Effector memory CD4-positive, alpha-beta T cell (primary cell): Measurements from ENCODE around the gene POLR3E.

Experiments used
- DNase-seq, 3 donors: peaks; one replicate each; pipeline ENCODE4 v3.0.0-alpha.2; 2020
- H3K27ac ChIP-seq: 2 replicates; pipeline ENCODE4 v1.7.0; 2013; ENCODE audit warnings: mild to moderate bottlenecking, low read length, moderate library complexity; ENCODE audit not compliant: insufficient read depth, poor library complexity, severe bottlenecking
- H3K27me3 ChIP-seq: replicated peaks from 2 replicates; pipeline ENCODE4 v1.7.0; 2013; ENCODE audit warnings: mild to moderate bottlenecking, low read length; ENCODE audit not compliant: insufficient read depth, control insufficient read depth, poor library complexity, severe bottlenecking
- H3K36me3 ChIP-seq: 2 replicates; pipeline ENCODE4 v1.7.0; 2013; ENCODE audit warnings: mild to moderate bottlenecking, low read length, moderate library complexity; ENCODE audit not compliant: control insufficient read depth, insufficient read depth
- H3K4me1 ChIP-seq: 2 replicates; pipeline ENCODE4 v1.7.0; 2013; ENCODE audit warnings: low read length, mild to moderate bottlenecking; ENCODE audit not compliant: control insufficient read depth, insufficient read depth, poor library complexity, severe bottlenecking
- H3K4me3 ChIP-seq: 2 replicates; pipeline ENCODE4 v1.7.0; 2013; ENCODE audit warnings: low read length, low read depth, mild to moderate bottlenecking; ENCODE audit not compliant: insufficient read depth, poor library complexity, severe bottlenecking
- H3K9me3 ChIP-seq: 2 replicates; pipeline ENCODE4 v1.7.0; 2013; ENCODE audit warnings: mild to moderate bottlenecking, low read length, moderate library complexity; ENCODE audit not compliant: control insufficient read depth

Gene POLR3E

DNA sequence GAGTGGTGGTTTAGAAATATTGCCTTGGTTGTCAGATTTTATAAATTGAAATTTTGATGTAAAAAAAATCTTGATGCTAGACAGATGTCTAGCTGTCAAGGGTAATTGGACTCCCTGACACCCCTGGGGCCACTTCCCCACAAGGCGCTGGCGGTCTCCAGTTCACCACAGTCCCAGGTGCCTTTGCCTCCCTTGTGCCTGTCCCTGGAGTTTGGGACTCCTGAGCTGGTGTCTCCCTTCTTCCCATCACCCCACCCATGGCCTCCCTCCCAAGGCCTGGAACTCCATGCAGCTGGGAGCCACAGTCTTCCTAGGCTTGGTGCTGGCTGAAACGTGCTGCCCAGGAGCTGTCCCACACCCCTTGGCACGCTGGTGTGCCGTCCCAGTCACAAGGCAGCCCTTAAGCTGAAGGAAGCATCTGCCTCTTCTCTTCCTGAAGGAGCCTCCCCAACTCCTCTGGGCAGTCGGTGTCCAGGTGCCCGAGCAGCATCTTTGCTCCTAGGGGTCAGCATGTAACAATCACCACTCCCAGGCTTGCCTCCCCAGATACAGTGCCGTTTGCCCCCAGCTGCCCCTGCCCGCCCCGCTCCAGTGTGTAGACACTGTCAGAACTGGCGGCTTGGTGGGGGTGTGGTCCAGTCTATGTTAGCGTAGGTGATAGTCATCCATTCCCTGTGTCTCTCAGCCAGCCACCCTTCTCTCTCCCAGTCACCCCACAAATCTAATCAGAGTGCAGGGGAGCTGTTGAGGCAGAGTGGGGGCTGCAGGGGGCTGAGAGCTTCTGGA, 26.2 kb downstream of the POLR3E start:
- Histone ChIP-seq H3K27ac (no peak overlapping the region), H3K9me3 (no peaks in the 10 kb centered on the region), H3K36me3 (peaks cover 93% of the 10 kb centered on the region)

DNA sequence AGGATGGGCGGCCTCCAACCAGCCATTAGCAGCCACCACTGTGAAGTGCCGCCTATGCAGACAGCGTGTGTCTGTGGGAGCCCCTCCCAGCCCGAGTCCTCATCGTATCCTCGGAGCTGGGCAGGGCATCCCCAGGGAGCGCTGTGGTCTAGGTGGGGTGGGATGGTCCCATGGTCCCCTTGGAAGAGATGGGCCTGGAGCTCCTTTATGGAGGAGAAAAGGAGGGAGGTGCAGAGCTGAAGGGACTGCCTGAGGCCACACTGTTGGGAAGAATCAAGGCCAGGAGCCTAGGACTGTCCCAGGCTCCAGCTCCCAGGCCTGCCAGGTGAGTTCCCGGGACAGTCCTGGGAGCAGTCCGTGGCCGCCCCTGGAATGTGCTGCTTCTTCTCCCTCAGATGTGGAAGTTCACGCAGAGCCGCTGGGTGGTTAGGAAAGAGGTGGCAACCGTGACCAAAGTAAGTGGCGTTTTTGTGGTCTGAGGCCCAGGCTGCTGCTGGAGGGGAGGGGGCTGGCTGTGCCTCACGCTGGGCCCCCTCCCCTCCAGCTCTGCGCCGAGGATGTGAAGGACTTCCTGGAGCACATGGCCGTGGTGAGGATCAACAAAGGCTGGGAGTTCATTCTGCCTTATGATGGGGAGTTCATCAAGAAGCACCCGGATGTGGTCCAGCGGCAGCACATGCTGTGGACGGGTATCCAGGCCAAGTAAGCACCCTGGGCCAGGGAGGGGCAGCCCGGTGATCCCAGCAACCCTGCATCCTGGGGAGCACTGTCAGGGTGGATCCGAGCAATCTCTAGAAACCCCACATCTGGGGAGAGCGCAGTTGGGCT, 27.0 kb downstream of the POLR3E start:
- DNase-seq: no peak
- no peaks in the 10 kb centered on the region for H3K27me3 ChIP-seq
- H3K36me3 ChIP-seq: peaks cover 93% of the 10 kb centered on the region
- no peak overlapping the region for H3K4me3 ChIP-seq
- no peaks in the 10 kb centered on the region for H3K4me1 ChIP-seq
- no peaks in the 10 kb centered on the region for H3K9me3 ChIP-seq
- H3K27ac ChIP-seq: no peak overlapping the region

More for the DNA sequence above, 26.2 kb downstream of the POLR3E start:
- H3K4me3 ChIP-seq: no peak overlapping the region
- no peaks in the 10 kb centered on the region for H3K27me3 ChIP-seq
- DNase-seq: no peak
- no peaks in the 10 kb centered on the region for H3K4me1 ChIP-seq

DNA sequence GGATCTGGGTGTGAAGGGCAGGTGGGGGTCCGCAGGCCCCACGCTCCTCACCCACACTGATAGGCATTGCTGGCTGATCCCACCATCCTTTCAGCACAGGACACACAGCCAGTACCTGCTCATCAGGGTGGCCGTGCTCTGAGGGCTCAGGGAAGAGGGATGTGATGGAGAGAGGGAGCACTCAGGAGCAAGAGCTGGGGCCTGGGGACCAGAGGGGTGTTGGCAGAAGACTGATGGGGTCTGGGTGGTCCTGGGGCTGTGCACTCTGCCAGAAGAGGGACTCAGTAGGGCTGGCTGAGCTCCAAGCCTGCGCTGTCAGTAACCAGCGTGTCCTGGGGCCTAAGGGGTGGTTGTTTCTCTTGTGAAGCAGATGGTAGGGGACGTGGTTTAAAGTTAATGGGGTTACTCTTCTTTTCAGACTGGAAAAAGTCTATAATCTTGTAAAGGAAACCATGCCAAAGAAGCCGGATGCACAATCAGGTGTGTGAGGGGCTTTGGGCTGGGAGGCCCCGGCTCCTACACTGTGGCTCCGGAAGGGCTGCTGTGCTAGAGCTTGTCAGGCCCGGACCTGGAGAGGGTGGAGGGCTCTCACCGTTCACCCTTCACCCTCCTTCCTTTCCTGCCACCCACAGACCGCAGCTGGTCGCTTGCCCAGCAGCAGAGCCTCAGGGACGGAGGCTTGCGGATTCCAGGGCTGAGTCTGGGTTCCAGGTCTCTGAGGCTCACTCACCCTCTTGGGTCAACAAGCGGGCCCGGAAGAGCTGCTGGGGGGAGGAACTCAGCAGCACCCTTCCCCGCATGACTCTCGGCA, 27.8 kb downstream of the POLR3E start:
- no peaks in the 10 kb centered on the region for H3K9me3 ChIP-seq
- peaks cover 91% of the 10 kb centered on the region for H3K36me3 ChIP-seq
- H3K4me1 ChIP-seq: no peaks in the 10 kb centered on the region
- no peak for DNase-seq
- no peak overlapping the region for H3K27ac ChIP-seq
- no peaks in the 10 kb centered on the region for H3K27me3 ChIP-seq
- no peak overlapping the region for H3K4me3 ChIP-seq

DNA sequence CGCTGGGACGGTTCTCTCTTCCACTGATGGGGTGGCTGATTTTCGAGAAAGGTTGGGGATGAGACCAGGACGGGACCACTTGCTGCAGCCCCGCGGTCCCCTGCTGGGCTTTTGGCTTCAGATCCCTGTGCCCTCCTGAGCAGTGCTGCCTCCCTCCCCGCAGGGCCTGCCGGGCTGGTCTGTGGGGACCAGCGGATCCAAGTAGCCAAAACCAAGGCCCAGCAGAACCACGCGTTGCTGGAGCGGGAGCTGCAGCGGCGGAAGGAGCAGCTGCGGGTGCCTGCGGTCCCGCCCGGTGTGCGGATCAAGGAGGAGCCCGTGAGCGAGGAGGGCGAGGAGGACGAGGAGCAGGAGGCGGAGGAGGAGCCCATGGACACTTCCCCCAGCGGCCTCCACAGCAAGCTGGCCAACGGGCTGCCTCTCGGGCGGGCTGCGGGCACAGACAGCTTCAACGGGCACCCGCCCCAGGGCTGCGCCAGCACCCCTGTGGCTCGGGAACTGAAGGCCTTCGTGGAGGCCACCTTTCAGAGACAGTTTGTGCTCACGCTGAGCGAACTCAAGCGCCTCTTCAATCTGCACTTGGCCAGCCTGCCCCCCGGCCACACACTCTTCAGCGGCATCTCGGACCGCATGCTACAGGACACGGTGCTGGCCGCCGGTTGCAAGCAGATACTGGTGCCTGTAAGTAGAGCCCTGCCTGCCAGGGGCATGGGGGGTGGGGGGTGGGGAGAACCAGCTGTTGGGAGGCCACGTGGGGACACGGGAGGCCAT, 28.6 kb downstream of the POLR3E start:
- DNase-seq: no peak
- H3K4me3 ChIP-seq: no peak overlapping the region
- peaks cover 83% of the 10 kb centered on the region for H3K36me3 ChIP-seq
- no peaks in the 10 kb centered on the region for H3K9me3 ChIP-seq
- H3K27ac ChIP-seq: no peak overlapping the region
- no peaks in the 10 kb centered on the region for H3K27me3 ChIP-seq
- no peaks in the 10 kb centered on the region for H3K4me1 ChIP-seq

DNA sequence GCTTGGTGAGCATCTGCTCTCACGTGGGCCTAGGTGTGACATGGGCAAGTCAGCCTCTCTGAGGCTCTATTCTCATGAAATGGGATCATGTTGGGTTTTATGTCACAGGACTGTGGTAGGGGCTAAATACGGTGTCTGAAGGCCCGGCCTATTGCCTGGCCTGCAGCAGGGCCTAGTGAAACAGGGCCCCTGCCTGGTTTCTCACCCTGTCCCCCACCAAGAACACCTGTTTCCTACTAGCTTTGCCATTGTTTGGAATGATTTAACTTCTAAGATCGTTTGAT, 29.1 kb downstream of the POLR3E start:
- Histone ChIP-seq H3K36me3 (peaks cover 79% of the 10 kb centered on the region), H3K9me3 (no peaks in the 10 kb centered on the region), H3K4me3 (no peak overlapping the region), H3K4me1 (no peaks in the 10 kb centered on the region), H3K27me3 (no peaks in the 10 kb centered on the region), H3K27ac (no peak overlapping the region)
- no peak for DNase-seq

DNA sequence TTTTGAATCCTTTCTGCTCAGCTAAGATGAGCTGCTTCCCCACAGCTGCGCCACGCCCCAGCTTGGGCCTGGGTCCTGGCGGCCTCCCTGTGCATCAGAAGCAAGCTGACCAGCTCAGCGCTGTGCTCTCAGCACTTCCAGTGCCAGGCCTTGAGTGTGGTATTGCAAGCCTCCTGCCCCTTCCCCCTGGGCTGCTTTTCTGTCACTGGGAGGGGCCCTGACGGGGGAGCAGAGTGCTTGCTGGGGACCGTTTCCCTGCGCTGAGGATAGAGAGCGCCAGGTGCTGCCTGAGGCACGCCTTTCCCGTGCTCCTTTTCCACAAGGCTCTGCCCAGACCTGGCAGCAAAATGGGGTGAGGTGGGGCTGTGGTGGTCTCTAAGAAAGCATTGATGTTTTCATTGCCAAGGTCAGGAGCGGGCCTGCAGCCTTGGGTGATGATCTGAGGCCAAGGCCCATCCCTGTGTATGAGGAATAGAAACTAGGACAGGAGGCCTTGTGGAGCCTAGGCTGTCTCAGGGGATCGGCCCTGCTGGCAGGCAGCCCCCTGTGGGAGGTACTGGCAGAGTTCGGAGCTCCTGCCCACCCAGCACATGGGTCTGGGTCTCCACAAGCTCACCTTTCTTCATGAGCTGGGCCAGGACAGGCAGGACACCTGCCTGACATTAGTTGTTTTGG, 29.7 kb downstream of the POLR3E start:
- H3K4me3 ChIP-seq: no peak overlapping the region
- H3K27ac ChIP-seq: no peak overlapping the region
- no peaks in the 10 kb centered on the region for H3K27me3 ChIP-seq
- no peaks in the 10 kb centered on the region for H3K4me1 ChIP-seq
- no peak for DNase-seq
- no peaks in the 10 kb centered on the region for H3K9me3 ChIP-seq
- peaks cover 76% of the 10 kb centered on the region for H3K36me3 ChIP-seq

DNA sequence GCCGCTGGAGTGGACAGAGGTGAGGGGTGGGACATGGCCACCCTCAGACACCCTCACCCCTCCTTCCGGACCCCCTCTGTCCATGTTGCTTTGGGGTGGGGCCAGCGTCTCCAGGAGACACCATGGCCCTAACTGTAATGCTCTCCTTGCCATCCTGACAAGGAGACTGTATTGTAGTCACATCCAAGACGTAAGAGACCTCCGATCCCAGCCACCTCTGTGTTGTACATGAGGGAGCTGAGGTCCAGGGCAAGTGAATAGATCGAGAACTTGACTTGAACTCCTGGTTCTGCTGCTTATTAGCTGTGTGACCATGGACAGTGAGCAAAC, 30.2 kb downstream of the POLR3E start:
- Histone ChIP-seq H3K36me3 (peaks cover 76% of the 10 kb centered on the region), H3K27ac (no peak overlapping the region), H3K4me3 (no peak overlapping the region), H3K9me3 (no peaks in the 10 kb centered on the region), H3K27me3 (no peaks in the 10 kb centered on the region), H3K4me1 (no peaks in the 10 kb centered on the region)
- no peak for DNase-seq

DNA sequence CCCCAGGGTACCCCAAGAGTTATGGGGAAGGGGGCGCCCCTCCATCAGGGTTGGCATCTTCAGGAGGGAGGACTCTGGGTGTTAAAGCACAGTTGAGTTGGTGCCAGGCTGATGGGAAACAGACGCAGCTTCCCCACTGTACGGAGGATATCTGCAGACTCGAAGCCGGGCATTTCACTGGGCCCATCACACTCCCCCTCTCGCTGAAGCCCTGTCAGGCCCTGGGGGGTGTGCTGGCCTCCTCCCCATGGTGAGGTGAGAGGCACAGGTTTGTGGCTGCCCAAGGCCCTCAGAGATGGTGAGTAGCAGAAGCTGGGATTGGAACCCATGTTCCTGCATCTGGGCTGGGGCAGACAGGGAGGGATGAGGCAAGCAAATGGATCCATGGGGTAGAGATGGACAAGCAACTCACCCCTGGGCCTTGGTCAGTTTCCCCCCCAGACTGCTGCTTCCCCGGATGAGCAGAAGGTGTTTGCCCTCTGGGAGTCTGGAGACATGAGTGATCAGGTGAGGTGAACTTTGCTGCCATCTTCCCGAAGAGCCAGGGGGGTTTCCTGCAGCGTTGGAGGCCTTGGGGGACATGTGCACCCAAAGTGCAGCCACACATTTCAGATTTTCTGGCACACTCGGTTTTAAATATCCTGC, 31.0 kb downstream of the POLR3E start:
- no peaks in the 10 kb centered on the region for H3K27me3 ChIP-seq
- no peak overlapping the region for H3K4me3 ChIP-seq
- no peak overlapping the region for H3K27ac ChIP-seq
- no peaks in the 10 kb centered on the region for H3K4me1 ChIP-seq
- DNase-seq: no peak
- no peaks in the 10 kb centered on the region for H3K9me3 ChIP-seq
- H3K36me3 ChIP-seq: peaks cover 72% of the 10 kb centered on the region

DNA sequence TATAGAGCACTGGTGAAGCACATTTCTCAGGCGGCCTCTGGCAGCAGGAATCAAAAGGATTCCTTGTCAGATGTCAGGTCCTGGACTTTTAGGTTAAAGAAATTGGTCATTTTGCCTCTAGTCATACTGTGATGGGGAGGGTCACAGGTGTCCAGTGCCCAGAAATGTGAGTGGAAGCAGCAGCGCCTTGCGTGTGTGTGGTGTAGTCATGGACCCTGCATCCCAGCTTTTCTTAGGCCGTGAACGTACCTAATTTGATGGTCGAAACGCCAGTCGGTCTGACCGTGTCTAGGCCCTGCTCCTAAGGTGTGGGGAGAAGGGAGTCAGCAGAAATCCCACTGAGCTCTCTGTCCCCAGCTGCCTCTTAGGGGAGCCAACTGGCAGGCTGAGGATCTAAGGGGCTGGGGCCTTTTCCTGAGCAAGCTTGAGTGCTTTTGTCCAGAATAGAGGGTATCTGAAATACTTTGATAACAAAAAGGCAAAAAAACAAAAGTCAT, 32.0 kb downstream of the POLR3E start:
- Histone ChIP-seq H3K27me3 (no peaks in the 10 kb centered on the region), H3K4me3 (no peak overlapping the region), H3K36me3 (peaks cover 71% of the 10 kb centered on the region), H3K9me3 (no peaks in the 10 kb centered on the region), H3K4me1 (no peaks in the 10 kb centered on the region), H3K27ac (no peak overlapping the region)
- DNase-seq: no peak
